Measurements from ENCODE around the gene LIPA.

Gene LIPA

DNA sequence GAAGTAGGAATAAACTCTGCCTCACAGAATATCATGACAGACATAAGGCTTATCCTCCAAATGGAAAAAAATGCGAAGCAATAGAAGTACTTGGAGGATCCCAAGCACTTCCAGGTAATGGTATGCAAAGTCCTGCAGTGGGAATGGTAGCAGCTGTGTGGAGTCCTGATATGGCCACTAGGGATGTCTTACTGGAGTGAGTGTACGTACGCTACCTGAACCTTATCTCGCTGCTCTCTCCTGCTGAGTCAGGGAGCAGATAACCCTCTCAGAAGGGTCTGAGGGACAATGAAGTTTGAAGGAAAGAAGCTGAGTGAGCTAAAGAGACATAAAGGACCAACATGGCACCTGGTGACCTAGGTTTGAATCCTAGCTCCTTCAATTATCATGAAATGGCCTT is 86.7 kb downstream of the LIPA start:
- no peak for DNase-seq (ENCODE audit: low read depth in 2 of 2)

DNA sequence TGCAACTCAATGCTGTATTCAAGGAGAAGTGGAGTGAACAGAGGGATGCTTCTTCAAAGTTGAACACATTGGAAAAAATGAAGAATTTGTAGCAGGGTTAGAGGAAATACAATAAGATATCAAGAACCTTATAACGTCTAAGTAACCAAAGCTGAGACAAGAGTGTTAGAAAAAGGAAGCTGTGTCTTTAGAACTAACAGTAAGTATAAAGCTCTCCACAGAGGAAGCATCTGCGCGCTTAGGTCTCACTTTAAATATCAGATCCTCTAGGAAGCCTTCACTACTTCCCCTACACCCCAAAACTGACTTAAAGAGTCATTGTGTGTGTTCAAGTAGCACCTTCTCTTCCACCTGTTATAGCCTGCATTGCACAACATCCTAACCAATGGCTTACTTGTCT is 87.5 kb downstream of the LIPA start:
- no peak for DNase-seq (ENCODE audit: low read depth in 2 of 2)
